ENCODE results near the gene PIH1D1. TPM values are rescaled to one million over a fixed set of nuclear protein-coding genes. Genes with fewer than 3 reads are reported as not detected.

The PIH1D1 gene
- total RNA-seq, 1 donor: 80.6 TPM

GRCh38 chr19:49411681-49412326, 39.8 kb downstream of the PIH1D1 start:
- no peak for TF ChIP-seq CTCF (IDR thresholded peaks at IDR 0.05; ENCODE audit: insufficient read depth, low read length)
- H3K4me3 ChIP-seq (ENCODE audit: low read depth, low read length): no peak overlapping the region
- DNase-seq (ENCODE audit: low read depth): no peak

- TF ChIP-seq CTCF (IDR thresholded peaks at IDR 0.05; ENCODE audit: insufficient read depth, low read length): no peak
- no peak for DNase-seq (ENCODE audit: low read depth)
- H3K4me3 ChIP-seq (ENCODE audit: low read depth, low read length): no peak overlapping the region
Observed at GRCh38 chr19:49409441-49410029, 42.1 kb downstream of the PIH1D1 start.

- TF ChIP-seq CTCF (IDR thresholded peaks at IDR 0.05; ENCODE audit: insufficient read depth, low read length): no peak
- DNase-seq (ENCODE audit: low read depth): no peak
- H3K4me3 ChIP-seq (ENCODE audit: low read depth, low read length): no peak overlapping the region
Observed at GRCh38 chr19:49408816-49409440, 42.7 kb downstream of the PIH1D1 start.

GRCh38 chr19:49407482-49408015, 44.1 kb downstream of the PIH1D1 start:
- DNase-seq (ENCODE audit: low read depth): no peak
- TF ChIP-seq CTCF (IDR thresholded peaks at IDR 0.05; ENCODE audit: insufficient read depth, low read length): no peak
- no peak overlapping the region for H3K4me3 ChIP-seq (ENCODE audit: low read depth, low read length)

GRCh38 chr19:49407079-49407478, 44.5 kb downstream of the PIH1D1 start:
- H3K4me3 ChIP-seq (ENCODE audit: low read depth, low read length): no peak overlapping the region
- no peak for DNase-seq (ENCODE audit: low read depth)
- no peak for TF ChIP-seq CTCF (IDR thresholded peaks at IDR 0.05; ENCODE audit: insufficient read depth, low read length)

- TF ChIP-seq CTCF (IDR thresholded peaks at IDR 0.05; ENCODE audit: insufficient read depth, low read length): no peak
- no peak for DNase-seq (ENCODE audit: low read depth)
- no peak overlapping the region for H3K4me3 ChIP-seq (ENCODE audit: low read depth, low read length)
Observed at GRCh38 chr19:49403404-49404187, 48.0 kb downstream of the PIH1D1 start.
